ENCODE data around the gene FAAP20. TPM values are rescaled to one million over a fixed set of nuclear protein-coding genes. Genes with fewer than 3 reads are reported as not detected.
A peak's percentile ranks its signal among the peaks of the same experiment; 100 is the strongest.

FAAP20 gene
- polyA plus RNA-seq, 3 donors from 2014 or later, result 56.7 to 99.6 (median 79.2) TPM

DNA sequence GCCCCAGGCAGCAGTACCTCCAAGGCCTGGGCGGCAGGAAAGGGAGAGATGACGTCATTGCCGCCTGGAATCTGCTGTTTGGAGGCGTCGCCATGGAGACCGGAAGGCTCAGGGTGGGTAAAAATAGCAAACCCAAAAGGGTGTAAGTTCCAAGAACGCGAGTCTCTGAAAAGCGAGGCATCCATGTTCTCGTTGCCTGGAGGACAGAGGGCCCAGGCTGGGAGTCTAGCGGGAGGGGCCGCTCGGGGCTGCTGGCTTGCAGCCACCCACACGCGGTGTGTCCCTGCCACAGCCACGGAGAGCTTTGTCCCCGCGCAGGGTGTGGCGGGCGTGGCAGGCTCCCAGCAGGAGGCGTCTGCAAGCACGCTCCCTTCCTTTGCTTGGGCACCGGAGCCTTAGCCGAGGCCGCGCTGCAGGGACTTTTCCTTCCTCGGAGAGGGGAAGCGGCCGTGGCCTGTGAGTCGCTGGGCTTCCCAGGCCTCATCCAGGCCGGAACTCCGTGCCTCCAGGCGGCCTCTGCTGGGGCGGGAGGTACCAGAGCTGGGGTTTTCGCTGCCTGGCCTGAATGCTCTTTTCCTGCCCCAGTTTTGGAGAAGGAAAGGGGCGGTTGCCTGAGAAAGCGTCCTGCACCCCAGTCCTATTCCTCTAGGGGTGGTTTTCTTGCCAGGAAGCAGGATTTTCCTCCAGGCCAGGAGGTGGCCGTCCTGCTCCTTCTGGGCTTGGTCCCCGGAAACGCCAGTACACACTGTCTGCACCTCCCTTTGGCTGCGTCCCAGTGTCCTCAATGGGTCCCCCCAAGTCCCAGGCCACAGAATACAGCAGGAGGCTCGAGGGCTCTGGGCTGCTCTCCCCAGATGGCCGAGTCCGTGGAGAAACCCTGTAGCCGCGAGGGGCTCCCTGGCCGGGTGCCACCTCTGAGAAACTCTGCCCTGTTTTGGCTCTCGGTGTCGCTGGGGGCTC is 18.2 kb upstream of the FAAP20 start:
- peak overlapping the region in 2 of 5 donors; percentile 17 to 63 for H3K4me3 Mint-ChIP-seq
- DNase-seq, result peak; percentile 57 to 67 (median 59)
- peak overlapping the region in 2 of 6 donors; percentile 46 to 53 for H3K27ac Mint-ChIP-seq
- H3K9me3 Mint-ChIP-seq, result no peaks in the 10 kb centered on the region
- no peaks in the 10 kb centered on the region for H3K4me1 Mint-ChIP-seq
- H3K36me3 Mint-ChIP-seq, result no peaks in the 10 kb centered on the region
- peaks cover 0 to 5% (median 0%) of the 10 kb centered on the region in 3 donors for H3K27me3 Mint-ChIP-seq (ENCODE audit: low read depth in 3 of 3)

DNA sequence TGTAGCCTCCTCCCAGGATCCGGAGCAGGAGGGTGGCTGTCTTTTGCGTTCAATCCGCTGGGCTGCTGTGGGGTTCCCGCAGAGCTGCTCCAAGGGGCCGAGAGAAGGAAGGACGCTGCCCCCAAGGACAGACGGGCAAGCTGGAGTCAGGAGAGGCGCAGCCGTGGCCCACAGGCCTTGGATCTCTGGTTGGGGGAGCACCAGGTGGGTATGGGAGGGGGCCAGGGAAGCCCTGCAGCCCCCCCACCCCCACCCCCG is 17.6 kb upstream of the FAAP20 start:
- Mint-ChIP-seq H3K4me1 (no peaks in the 10 kb centered on the region), H3K36me3 (no peaks in the 10 kb centered on the region), H3K4me3 (no peak overlapping the region), H3K9me3 (no peaks in the 10 kb centered on the region), H3K27me3 (ENCODE audit: low read depth in 3 of 3) (peaks cover 0 to 5% (median 0%) of the 10 kb centered on the region in 3 donors), H3K27ac (peak overlapping the region in 1 of 6 donors; percentile 53)
- DNase-seq, result no peak

DNA sequence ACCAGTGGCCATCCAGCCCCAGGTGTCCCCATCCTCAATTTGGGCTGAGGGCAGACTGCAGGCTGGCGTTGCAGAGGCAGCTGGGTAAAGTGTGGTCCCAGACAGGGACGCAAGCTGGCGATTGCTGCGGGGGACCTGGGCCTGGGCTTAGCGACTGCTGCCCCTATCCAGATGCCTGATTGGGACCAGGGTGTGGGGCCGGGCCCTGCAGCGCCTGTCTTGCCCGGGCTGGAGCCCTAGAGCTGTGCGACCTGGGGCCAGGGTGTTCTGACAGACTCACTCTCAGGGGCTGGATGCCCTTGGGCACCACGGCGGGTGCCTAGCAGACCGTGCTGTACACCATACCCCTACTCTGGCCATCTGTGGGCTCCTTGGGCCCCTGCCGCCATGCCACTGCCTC is 16.2 kb upstream of the FAAP20 start:
- no peaks in the 10 kb centered on the region for H3K9me3 Mint-ChIP-seq
- no peak overlapping the region for H3K4me3 Mint-ChIP-seq
- no peak for DNase-seq
- H3K27me3 Mint-ChIP-seq (ENCODE audit: low read depth in 3 of 3), result peaks cover 2 to 5% (median 2%) of the 10 kb centered on the region in 3 donors
- H3K27ac Mint-ChIP-seq, result no peak overlapping the region
- no peaks in the 10 kb centered on the region for H3K36me3 Mint-ChIP-seq
- peaks cover 0 to 2% of the 10 kb centered on the region in 2 donors for H3K4me1 Mint-ChIP-seq

DNA sequence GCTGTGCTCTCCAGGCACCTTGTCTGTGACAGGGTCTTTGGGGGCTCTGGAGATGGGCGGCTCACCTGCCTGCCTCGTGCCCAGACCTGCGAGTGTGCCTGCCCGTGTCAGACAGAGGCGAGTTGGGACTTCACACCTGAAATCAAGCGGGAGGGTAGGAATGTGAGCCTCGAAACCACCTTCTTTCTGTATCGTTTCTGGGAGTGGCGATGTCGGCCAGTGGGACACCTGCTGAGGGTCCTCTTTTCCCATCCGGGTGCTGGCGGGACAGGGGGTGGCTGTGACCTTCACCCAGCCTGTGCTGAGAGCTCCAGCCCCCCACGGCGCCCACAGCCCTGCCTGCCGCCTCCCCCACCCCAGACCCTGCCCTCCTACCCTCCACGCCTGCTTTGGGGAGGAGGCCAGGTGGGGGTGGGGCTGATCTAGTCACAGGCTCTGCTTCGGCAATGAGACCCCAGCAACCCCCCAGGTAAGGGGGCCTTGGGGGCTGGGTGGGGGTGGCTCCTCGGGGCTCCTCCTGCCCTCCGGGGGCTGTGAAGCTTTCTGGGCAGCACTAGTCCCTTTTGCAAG is 15.6 kb upstream of the FAAP20 start:
- Mint-ChIP-seq H3K4me1 (peaks cover 0 to 2% of the 10 kb centered on the region in 2 donors), H3K36me3 (no peaks in the 10 kb centered on the region), H3K27me3 (ENCODE audit: low read depth in 3 of 3) (peaks cover 2 to 5% (median 2%) of the 10 kb centered on the region in 3 donors), H3K9me3 (no peaks in the 10 kb centered on the region), H3K4me3 (no peak overlapping the region), H3K27ac (no peak overlapping the region)
- no peak for DNase-seq

DNA sequence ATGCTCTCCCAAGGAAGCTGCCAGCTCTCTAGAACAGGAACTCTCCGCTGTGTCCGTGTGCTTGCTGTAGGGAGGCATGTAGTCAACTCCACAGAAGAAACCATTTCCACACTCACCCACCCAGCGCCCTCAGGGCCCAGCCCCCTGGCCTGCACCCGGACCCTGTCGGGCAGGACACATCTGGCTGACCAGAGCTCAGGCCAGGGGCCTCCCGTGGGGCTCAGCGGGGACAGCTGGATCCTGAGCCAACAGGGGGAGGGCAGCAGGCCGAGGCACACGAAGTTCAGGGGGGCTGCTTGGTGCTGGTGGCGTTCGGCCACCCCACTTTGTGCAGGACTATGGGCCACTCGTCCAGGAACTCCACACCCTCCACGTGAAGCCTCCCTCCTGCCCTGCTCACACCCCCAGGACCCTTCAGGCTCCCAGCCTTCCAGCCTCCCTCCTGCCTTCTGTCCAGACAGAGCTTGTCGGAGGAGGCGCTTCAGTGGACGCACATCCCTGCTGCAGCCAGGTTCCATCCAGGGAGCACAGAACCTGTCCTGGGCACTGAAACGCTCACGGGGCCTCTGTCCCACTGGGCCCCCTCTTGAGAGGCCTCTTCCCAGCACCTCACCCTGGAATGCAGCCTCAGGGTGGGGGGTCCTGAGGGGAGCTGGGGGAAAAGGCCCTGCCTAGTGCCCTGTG is 15.0 kb upstream of the FAAP20 start:
- Mint-ChIP-seq H3K27me3 (ENCODE audit: low read depth in 3 of 3) (peaks cover 2 to 5% (median 2%) of the 10 kb centered on the region in 3 donors), H3K9me3 (no peaks in the 10 kb centered on the region), H3K27ac (no peak overlapping the region), H3K4me3 (peak overlapping the region in 1 of 5 donors; percentile 27), H3K36me3 (no peaks in the 10 kb centered on the region), H3K4me1 (peaks cover 0 to 2% of the 10 kb centered on the region in 2 donors)
- no peak for DNase-seq

DNA sequence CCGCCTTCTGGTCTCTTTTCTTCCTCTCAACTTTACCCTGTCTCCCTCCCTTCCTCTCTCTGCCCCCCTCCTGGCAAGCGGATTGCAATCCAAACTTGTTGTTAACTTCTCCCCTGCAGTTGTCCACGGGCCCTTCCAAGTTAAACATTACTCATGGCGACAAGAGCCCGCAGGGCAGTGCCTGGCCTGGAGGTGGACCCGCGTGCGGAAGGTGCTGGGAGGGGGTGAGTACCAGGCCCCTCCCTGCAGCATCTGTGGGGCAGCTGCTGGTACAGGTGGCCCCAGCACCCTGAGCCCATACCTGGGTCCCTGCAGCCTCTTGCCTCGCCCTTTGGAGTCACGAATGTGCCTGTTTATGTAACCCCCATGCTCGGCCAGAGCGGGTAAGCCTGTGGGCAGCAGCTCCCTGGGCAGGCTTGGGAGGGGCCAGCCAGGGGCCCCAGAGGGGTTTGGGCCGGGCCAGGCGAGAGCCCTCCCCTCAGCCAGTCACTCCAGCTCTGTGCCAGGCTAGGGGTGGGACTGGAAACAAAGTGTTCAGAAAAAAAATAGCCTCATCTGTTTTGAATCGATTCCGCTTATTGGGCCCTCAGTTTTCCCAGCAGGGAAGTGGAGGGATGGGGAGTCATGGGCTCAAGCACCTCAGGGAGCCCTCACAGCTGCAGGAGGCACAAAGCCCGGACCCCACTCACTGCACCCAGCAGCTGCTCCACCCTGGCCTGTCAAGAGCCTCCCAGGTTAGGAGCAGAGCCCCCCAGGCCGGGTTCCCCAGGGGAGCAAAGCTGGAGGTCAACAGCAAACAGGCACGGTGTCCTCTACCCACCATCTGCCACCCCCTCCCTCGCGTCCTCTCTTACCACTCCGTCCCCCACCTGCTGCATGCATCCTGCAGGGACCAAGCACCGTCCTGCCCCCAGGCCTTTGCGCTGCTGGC is 14.0 kb upstream of the FAAP20 start:
- DNase-seq, result no peak
- H3K4me3 Mint-ChIP-seq, result peak overlapping the region in 1 of 5 donors; percentile 27
- H3K36me3 Mint-ChIP-seq, result no peaks in the 10 kb centered on the region
- peaks cover 0 to 6% of the 10 kb centered on the region in 2 donors for H3K4me1 Mint-ChIP-seq
- H3K27me3 Mint-ChIP-seq (ENCODE audit: low read depth in 3 of 3), result peaks cover 2 to 5% (median 2%) of the 10 kb centered on the region in 3 donors
- peak overlapping the region in 1 of 6 donors; percentile 58 for H3K27ac Mint-ChIP-seq
- H3K9me3 Mint-ChIP-seq, result no peaks in the 10 kb centered on the region

DNA sequence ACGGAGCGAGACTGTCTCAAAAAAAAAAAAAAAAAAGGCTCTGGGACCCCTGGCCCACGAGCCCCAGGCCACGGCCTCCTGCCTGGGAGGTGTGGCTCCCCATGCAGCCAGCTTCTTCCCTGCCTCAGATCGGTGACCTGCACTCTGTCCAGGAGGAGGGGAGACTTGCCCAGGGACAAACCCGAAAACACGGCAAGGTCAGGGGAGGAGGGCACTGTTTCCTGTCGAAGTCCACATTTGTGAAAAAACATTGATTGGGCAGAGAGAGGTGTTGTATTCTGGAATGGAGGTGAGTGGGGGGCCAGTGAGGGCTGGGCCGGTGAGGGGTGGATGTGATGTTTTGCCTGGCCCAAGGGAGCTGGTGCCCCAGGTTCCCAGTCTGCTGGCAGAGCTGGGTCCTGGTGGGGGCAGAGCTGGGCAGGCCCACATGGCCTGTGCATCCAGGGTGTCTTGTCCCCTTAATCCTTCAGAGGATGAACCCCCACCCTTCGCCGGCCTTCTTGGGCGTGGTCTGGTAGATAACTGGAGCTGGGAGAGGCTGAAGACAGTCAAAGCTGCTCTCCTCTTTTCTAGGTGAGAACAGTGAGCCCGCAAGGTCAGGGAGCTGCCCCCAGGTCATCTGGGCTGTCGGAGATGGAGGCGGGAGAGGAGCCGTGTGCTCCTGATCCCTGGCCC is 12.4 kb upstream of the FAAP20 start:
- no peaks in the 10 kb centered on the region for H3K9me3 Mint-ChIP-seq
- DNase-seq, result no peak
- H3K4me1 Mint-ChIP-seq, result peaks cover 0 to 7% of the 10 kb centered on the region in 2 donors
- H3K27me3 Mint-ChIP-seq (ENCODE audit: low read depth in 3 of 3), result peaks cover 2% of the 10 kb centered on the region in 3 donors
- peak overlapping the region in 1 of 5 donors; percentile 42 for H3K4me3 Mint-ChIP-seq
- no peaks in the 10 kb centered on the region for H3K36me3 Mint-ChIP-seq
- no peak overlapping the region for H3K27ac Mint-ChIP-seq

DNA sequence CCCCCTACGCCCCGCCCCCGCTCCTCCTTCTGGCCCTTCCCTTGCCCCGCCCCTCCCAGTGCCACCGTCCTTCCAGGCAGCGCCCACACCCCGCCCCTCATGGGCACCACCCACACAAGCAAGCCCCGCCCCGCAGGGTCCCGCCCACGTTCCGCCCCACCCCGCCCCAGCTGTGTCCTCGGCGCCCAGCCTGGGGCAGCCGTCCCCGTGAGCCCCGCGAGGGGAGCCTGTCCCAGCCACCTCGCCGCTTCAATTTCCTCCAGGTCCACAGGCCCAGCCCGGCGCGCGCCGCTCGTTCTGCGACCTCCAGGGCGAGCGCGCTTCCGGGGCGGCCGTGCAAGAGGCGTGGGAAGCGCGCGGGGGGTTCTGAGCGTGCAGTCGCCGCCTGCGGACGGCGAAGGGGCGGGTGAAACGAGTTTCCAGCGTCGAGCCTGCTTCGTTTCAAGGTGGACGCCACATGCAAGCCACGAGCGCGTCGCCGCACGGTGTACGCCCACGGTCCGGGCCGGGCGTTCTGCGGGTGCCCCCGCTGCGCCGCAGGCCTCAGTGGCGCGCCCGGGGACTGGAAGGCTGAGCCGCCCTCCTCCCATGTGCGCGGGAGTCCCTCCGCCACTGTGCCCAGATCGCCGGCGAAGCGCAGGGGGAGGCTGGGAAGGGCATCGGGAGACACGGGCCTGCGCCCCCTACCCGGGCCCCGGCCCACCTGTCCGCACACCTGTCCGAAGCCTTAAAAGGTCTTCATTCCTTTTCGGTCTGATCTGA is 10.8 kb upstream of the FAAP20 start:
- peak; percentile 90 to 94 (median 92) for DNase-seq
- H3K27me3 Mint-ChIP-seq (ENCODE audit: low read depth in 3 of 3), result peaks cover 2% of the 10 kb centered on the region in 3 donors
- no peaks in the 10 kb centered on the region for H3K9me3 Mint-ChIP-seq
- peaks cover 0 to 7% of the 10 kb centered on the region in 2 donors for H3K4me1 Mint-ChIP-seq
- peak overlapping the region; percentile 57 to 73 (median 69) for H3K4me3 Mint-ChIP-seq
- peak overlapping the region; percentile 23 to 85 (median 77) for H3K27ac Mint-ChIP-seq
- H3K36me3 Mint-ChIP-seq, result no peaks in the 10 kb centered on the region

DNA sequence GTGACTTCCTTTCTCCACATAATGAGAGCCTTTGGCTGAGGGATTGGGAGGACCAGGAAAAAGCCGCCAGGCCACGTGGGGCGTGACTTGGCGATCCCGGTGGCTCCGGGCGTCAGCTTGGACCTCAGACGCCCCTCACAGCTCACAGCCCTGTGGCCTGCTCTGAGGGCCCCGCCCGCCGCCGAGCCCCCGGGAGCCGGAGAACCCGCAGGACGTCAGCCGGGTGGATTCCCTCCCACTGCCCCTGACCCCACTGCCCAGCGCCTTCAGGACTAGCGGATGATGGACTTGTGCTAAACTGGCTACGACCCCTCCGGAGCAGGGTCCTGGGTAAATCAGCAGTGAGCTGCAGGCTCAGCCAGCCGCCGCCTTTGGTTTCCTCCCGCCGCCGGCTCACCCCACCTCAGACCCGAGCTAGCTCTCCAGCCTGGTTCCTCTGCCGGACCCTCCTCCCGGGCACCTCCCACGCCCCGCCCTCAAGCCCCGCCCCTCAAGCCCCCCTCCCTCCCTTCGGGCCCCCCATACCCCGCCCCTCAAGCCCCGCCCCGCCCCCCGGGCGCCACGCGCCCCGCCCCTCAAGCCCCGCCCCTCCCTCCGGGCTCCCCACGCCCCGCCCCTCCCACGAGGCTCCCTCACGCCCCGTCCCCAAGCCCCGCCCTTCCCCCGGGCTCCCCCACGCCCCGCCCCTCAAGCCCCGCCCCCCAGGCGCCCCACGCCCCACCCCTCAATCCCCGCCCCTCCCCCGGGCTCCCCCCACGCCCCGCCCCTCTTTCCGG is 10.0 kb upstream of the FAAP20 start:
- Mint-ChIP-seq H3K4me3 (peak overlapping the region; percentile 57 to 73 (median 66)), H3K9me3 (no peaks in the 10 kb centered on the region), H3K27me3 (ENCODE audit: low read depth in 3 of 3) (peaks cover 2% of the 10 kb centered on the region in 3 donors), H3K4me1 (peaks cover 5 to 14% of the 10 kb centered on the region in 2 donors), H3K36me3 (no peaks in the 10 kb centered on the region), H3K27ac (peak overlapping the region in 4 of 6 donors; percentile 76 to 82 (median 80))
- DNase-seq, result peak in 1 of 3 donors; percentile 69

DNA sequence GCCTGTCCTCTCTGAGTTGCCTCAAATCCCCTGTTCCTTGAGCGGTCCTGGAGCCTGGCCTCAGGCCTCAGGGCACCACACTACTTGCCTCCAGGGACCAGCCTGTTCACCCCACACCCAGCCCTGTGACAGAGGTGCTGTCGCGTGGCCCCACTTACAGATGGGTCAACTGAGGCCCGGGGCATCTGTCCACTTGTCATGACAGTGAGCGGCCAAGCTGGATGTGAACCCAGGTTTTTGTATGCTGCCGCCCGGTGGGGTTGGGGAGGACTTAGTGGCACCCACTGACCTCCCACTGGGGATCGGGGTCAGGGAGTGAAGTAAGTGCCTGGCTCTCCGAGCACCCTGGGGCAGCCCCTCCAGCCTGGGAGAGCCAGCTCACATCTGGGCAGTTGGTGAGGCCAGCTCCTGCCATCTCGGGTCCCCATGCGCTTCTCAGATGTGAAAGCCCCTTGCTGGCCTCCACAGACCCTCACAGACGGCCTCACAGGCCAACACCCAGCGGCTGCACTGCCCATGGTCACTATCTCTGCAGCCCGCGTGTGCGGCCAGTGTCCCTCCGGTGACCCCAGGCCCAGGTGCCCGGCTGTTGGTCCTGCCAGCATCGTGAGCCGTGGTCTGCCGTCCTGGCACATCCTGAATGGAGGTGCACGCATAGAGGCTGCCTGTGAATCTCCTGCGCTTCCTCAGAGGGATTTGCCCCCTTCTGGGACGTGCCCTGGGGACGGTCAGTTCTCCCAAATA is 9.3 kb upstream of the FAAP20 start:
- no peaks in the 10 kb centered on the region for H3K9me3 Mint-ChIP-seq
- H3K27ac Mint-ChIP-seq, result peak overlapping the region in 4 of 6 donors; percentile 40 to 76 (median 58)
- peak overlapping the region in 2 of 5 donors; percentile 29 to 41 for H3K4me3 Mint-ChIP-seq
- no peaks in the 10 kb centered on the region for H3K36me3 Mint-ChIP-seq
- DNase-seq, result no peak
- peaks cover 2% of the 10 kb centered on the region in 3 donors for H3K27me3 Mint-ChIP-seq (ENCODE audit: low read depth in 3 of 3)
- H3K4me1 Mint-ChIP-seq, result peaks cover 13 to 22% of the 10 kb centered on the region in 2 donors

All from immature natural killer cell (primary cell).